Measurements from ENCODE around the gene SMG6.
A peak's percentile ranks its signal among the peaks of the same experiment; 100 is the strongest.

The SMG6 gene

DNA sequence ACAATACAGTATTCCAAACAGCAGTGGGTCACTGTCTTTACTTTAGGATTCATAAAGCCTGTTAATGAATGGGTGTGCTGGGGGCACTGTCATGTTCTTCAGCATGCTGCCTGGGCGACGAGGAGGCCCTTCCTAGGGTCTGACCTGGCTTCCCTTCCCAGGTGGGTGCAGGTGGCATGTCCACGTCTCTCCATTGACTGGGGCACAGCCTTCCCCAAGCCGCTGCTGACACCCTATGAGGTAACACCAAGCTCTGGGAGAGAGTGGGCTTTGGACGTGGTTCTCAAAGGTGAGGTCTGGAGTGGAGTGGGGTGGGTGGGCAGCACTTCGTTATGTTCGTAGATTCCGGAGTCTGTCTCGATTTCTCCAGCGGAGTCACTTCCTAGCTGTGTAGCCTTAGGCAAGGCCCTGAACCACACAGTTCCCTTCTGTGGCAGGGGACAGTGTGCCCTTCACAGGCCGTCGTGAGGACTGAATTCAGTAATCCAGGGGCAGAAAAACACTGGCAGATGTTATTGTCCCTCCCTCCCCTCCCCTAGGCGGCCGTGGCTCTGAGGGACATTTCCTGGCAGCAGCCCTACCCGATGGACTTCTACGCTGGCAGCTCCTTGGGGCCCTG, 262.5 kb downstream of the SMG6 start:
- no peak for DNase-seq

GRCh38 chr17:2040219-2040827, 263.3 kb downstream of the SMG6 start:
- no peak for DNase-seq

DNA sequence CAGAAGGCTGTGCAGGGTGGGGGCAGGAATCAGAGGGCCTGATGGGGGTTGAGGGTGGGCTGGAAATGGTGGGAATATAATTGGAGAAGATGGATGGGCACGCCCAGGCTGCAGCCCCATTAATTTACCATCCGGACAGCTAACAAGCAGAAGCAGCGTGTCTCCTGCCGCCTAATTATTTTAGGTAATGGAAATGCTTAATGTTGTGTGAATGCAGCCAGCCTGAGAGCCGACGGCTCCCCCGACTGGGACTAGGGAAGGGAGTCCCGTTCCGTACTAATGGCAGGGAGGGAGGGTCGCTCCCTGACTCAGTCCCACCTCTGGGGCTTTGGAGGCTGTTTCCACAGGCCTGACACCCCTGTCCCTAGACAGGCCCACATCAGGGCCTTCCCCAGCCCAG, 266.4 kb downstream of the SMG6 start:
- DNase-seq: no peak

DNA sequence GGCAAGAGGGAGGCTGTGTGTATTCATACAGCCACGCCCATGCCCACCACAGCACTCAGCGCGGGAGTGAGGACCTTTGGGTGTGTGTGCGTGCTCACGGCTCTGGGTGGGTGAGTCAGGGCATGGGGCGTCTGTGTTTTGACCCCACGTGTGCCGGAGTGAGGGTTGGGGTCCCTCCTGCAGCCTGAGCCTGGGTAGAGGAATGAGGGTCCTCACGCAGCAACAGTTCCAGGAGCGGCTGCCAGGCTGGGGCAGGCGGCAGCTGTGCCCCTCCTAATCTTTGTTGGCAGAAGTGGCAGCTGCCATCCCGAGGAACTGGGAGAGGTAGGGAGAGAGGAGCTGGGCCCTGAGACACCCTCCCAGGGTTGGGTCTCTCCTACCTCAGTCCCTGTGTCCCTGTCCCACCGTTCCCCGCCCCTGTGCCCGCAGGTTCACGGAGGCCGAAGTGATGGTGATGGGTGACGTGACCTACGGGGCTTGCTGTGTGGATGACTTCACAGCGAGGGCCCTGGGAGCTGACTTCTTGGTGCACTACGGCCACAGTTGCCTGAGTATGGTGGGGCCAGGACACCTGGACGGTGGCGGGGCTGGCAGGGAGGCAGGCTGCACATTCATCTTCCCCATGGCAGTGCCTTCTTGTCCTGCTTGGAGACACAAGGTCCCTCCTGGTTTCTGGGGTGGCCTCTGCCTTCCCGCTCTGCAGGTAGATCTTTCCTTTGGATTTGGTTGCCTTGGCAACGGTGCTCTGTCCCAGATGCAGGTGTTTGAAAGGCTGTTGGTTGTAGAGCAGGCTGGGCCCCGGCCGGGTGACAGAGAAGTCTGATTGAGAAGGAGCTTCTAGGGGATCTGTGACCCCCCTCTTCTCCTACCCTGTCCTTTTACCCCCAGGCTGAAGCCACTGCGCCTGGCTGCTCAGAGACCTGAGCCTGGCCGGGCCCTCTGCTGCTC, 267.8 kb downstream of the SMG6 start:
- DNase-seq: no peak

DNA sequence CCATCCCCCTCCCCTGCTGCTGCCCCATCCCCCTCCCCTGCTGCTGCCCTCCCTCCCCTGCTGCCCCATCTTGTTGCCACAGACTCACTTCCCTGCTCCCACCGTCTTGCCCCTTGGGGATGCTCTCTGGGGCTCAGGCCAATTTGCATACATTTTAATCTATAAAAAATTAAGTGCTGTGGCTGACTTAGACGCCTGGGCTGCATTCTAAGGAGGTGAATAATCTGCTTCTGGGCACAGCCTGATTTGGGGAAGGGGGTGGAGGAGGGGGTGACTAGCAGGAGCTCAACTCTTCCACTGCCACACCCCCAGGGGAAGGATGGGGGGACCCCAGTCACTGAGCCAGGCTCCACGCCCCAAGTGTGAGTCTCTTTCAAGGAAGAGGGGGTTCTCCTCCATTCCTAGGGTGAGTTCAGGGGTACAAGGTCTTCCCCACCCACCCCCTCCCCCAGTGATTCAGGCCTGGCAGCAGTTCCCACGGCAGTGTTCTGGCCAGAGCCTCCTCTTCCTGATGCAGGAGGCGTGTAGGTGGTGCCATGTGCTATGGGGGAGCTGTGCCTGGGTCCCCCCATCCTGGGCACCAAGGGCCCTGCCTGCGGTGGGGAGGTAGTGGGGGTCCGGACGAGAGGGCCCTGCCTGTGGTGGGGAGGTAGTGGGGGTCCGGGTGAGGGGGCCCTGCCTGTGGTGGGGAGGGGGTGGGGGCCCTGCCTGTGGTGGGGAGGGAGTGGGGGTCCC, 268.6 kb downstream of the SMG6 start:
- no peak for DNase-seq

- no peak for DNase-seq
Measured at GRCh38 chr17:2034157-2034556, 269.4 kb downstream of the SMG6 start.

DNA sequence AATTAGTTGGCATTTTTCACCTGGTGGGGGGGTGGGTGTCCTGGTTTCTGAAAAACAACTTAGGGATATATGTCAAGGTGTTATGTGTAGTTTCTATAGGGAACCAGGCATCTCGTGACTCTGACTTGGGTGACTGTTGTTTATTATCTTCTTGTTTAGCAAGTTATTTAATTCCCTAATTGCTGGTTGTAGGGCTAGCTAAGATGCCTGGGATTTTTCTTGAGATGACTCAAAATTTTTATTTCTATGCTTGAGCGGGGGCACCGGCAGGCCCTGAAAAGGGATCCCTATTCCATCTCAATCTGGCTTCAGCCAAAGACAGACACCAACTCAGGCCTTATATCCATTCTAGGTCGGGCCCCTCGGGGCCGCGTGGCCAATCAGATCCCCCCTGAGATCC, 270.4 kb downstream of the SMG6 start:
- DNase-seq: no peak

- no peak for DNase-seq
Measured at GRCh38 chr17:2030779-2031163, 272.8 kb downstream of the SMG6 start.

- DNase-seq: peak; percentile 72
Measured at GRCh38 chr17:2029911-2030778, 273.4 kb downstream of the SMG6 start, which contains the start of gene DPH1. Gene DPH1, plus strand, starts transcription at chr17:2030153. Its CDS starts 17 bp downstream, at chr17:2030170.

GRCh38 chr17:2028737-2029136, 274.8 kb downstream of the SMG6 start:
- no peak for DNase-seq

DNA sequence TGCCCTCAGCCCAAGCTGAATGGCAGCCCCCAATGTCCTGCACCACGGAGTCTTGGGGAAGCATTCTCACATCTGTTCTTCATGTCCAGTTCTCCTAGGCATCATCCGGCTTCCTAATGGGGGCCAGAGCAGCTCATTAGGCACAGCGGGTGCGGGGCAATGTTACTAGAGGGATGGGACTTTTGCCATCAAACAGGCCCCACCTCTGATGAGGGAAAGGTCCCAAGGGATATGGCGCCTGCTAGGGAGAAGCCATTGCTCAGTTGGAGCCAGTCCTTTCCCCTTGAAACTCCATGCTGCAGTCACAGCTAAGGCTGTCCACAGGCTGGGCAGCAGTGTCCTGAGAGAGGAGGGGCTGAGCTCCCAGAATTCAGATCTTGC, 275.4 kb downstream of the SMG6 start:
- DNase-seq: no peak

DNA sequence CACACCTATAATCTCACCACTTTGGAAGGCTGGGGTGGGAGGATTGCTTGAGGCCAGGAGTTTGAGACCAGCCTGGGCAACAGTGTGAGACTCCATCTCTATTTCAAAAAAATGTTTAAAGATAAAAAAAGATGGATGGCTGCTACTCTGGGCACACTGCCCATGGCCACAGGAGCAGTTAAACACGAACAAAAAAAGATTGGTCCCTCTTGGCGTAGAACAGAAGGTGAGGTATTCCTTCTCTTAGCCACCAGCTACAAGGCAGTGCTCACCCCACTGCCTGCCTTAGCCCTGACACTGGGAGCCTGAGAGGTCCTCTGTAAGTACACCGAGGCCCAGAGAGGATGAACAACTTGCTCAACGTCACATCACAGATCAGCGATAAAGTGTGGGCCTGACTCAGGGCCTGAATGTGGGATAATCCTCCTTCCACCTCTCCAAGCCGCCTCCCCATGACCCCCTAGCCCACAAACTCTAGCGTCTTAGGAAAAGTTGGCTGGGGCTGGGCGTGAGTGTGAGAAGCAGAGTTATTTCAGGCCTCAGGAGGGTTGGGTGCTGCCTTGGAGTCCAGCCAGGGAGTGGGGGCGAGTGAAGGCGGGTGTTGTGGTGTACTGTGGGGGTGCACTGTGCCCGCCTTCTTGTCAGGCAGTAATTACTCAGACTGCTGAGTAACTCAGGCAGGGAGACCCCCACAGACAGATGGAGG, 275.9 kb downstream of the SMG6 start:
- no peak for DNase-seq

GRCh38 chr17:2025622-2026309, 277.8 kb downstream of the SMG6 start:
- peak; percentile 63 for DNase-seq

- no peak for DNase-seq
Measured at GRCh38 chr17:2025220-2025621, 278.4 kb downstream of the SMG6 start, which contains the start of gene RTN4RL1. Gene RTN4RL1, minus strand, starts transcription at chr17:2025334. Its CDS starts 469 bp downstream, at chr17:2024865.

DNA sequence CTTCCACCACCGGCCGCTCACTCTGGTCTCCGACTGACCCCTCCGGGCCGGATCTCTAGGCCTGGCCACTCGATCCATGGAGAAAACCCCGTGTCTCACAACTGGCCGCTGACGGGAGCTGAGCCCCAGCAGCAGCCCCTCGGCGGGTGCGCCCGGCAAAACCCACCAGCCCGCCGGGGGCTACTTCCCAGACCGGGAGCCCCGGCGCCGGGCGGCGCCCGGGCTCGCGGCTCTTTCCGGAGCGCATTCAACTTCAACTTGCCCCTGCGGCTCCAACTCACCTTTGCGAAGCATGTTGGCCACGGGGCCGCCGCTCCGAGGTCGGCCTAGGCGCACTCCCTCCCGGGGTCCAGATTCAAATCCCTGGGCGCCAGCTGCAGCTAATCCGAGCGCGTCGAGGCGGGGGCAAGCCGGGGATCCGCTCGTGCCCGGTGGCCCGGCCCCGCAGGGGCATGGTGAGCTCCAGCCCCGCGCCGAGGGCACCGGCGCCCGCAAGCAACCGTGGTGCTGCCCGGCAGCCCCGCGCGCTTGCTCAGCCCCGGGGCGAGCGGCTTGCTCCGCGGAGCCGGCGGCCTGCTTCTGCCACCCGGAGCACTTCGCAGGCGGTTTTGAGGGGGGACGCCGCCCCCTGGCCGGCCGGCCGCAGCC, 278.9 kb downstream of the SMG6 start:
- DNase-seq: no peak

- DNase-seq: peak; percentile 17
Measured at GRCh38 chr17:2023692-2024571, 279.7 kb downstream of the SMG6 start.

- no peak for DNase-seq
Measured at GRCh38 chr17:2023256-2023655, 280.3 kb downstream of the SMG6 start.

DNA sequence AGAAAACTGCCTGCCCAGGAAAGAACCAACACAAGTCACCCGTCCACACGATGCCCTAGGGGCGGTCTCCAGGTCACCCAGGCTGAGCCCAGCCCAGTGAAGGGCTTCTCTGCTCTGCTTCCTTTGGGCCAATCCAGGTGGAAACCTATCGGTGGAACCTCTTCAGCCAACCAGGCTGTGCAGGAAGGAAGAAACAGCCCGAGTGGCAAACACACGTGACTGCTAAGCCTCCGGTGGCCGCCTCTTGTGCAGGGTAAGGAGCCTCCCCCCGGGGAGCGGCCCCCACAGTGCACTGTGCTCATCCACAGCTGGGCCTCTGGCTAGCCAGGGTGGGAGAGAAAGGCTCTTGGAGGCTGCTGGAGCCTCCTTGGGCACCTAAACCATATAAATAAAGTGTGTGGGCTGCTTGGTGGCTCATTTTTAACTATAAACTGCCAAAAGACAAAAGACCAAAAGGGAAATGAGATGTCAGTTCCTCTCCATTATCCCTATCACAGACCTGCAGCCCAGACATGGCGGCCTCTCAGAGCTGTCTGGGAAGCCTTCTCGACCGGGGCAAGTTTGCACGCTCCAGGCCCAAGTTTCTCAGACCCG, 280.8 kb downstream of the SMG6 start:
- DNase-seq: no peak

DNA sequence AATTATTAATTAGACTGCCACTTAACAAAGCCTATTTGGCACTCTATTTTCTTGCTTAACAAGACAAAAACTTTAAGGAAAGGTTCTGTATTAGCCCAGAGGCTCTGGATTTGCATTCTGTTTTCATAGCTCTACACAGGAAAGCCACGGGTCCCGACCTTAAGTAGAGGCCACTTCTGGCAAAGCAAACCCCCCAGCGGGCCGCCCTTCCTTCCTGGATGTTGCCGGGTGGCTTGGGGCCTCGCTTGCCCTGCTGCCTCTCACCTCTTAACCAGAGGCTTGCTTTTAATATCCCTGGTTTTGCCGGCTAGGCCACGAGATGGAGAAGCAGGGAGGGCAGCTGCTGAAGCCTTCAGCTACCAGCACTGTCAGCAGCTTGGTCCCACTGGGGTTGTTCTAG, 282.9 kb downstream of the SMG6 start:
- no peak for DNase-seq

Measured in NCI-H1092 (cell line).